Measurements from ENCODE around the gene MUC6. TPM values are rescaled to one million over a fixed set of nuclear protein-coding genes. Genes with fewer than 3 reads are reported as not detected.

Gene MUC6
- total and polyA plus RNA-seq, 10 of the 15 experiments (the other 5 are each of a cell fraction or from before 2014, with no cell fraction given) = 0.03 TPM; not detected in 8

GRCh38 chr11:1029051-1029450 lies 7.5 kb downstream of the MUC6 start:
- POLR2A ChIA-PET = no interaction called here
- no peaks in the 10 kb centered on the region for H4K20me1 ChIP-seq (ENCODE audit: control insufficient read depth, insufficient read depth)
- SMC1A ChIA-PET (ENCODE audit: uncharacterized antibody, unreplicated experiment) = no interaction called here
- H3K27me3 ChIP-seq (replicated peaks in 1 of 2; ENCODE audit: control insufficient read depth in 2 of 2, insufficient read depth in 2 of 2, low read length in 1 of 2) = no peaks in the 10 kb centered on the region
- H3K79me2 ChIP-seq (ENCODE audit: control insufficient read depth, insufficient read depth, low read length) = no peaks in the 10 kb centered on the region
- RAD21 ChIA-PET (ENCODE audit: unreplicated experiment) = no interaction called here
- no peak overlapping the region for H3K9ac ChIP-seq (ENCODE audit: control insufficient read depth, insufficient read depth, low read length)
- DNase-seq (ENCODE audit: low read depth, low spot score) = no peak
- no peak for FAIRE-seq
- BruUV-seq (replicated peaks) = no TSS peak
- ATAC-seq = no peak
- no peak overlapping the region for H3K27ac ChIP-seq (ENCODE audit: control insufficient read depth, insufficient read depth)
- H3K9me3 ChIP-seq (replicated peaks; ENCODE audit: control insufficient read depth, insufficient read depth, low read length) = no peaks in the 10 kb centered on the region
- H3K36me3 ChIP-seq (ENCODE audit: control insufficient read depth in 2 of 2, insufficient read depth in 2 of 2, low read length in 1 of 2) = no peaks in the 10 kb centered on the region
- H3K4me3 ChIP-seq = no peak overlapping the region
- no peak overlapping the region for H2AFZ ChIP-seq (ENCODE audit: control insufficient read depth, low read depth, low read length)
- CTCF ChIA-PET = no interaction called here
- 56% methylated on average over 25 of the region's 25 CpGs for WGBS (ENCODE audit: insufficient coverage, insufficient replicate concordance, low lambda C conversion rate, missing lambda C conversion rate)
- no peak overlapping the region for H3K4me2 ChIP-seq (ENCODE audit: control insufficient read depth, insufficient read depth)
- intact Hi-C loops (cut with micrococcal nuclease; ENCODE audit: unreplicated experiment) = no loop called here
- no peaks in the 10 kb centered on the region for H3K4me1 ChIP-seq (ENCODE audit: control insufficient read depth, insufficient read depth, low read length)
- in situ Hi-C loops (cut with MboI) = no loop called here
- TF ChIP-seq TCF3 (IDR thresholded peaks at IDR 0.05; ENCODE audit: borderline replicate concordance, insufficient read depth, low read depth, low read length) (no peak), DPF2 (IDR thresholded peaks at IDR 0.05) (no peak), EGR1 (IDR thresholded peaks at IDR 0.05; ENCODE audit: borderline replicate concordance in 1 of 2, low read depth in 2 of 2, low read length in 2 of 2) (no peak), ZBTB4 (CRISPR knock-in tag; IDR thresholded peaks at IDR 0.05) (no peak), CHD4 (IDR thresholded peaks at IDR 0.05) (no peak), ZNF207 (IDR thresholded peaks at IDR 0.05; ENCODE audit: borderline replicate concordance) (no peak), ZNF24 (IDR thresholded peaks at IDR 0.05) (no peak), EP300 (IDR thresholded peaks at IDR 0.05; ENCODE audit: borderline replicate concordance in 1 of 2, control insufficient read depth in 1 of 2, low read depth in 2 of 2, low read length in 2 of 2) (no peak)
- TF ChIP-seq, protein P1, sequence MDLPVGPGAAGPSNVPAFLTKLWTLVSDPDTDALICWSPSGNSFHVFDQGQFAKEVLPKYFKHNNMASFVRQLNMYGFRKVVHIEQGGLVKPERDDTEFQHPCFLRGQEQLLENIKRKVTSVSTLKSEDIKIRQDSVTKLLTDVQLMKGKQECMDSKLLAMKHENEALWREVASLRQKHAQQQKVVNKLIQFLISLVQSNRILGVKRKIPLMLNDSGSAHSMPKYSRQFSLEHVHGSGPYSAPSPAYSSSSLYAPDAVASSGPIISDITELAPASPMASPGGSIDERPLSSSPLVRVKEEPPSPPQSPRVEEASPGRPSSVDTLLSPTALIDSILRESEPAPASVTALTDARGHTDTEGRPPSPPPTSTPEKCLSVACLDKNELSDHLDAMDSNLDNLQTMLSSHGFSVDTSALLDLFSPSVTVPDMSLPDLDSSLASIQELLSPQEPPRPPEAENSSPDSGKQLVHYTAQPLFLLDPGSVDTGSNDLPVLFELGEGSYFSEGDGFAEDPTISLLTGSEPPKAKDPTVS (IDR thresholded peaks at IDR 0.05; ENCODE audit: low read depth, low read length) = no peak
- TF ChIP-seq, protein P2, sequence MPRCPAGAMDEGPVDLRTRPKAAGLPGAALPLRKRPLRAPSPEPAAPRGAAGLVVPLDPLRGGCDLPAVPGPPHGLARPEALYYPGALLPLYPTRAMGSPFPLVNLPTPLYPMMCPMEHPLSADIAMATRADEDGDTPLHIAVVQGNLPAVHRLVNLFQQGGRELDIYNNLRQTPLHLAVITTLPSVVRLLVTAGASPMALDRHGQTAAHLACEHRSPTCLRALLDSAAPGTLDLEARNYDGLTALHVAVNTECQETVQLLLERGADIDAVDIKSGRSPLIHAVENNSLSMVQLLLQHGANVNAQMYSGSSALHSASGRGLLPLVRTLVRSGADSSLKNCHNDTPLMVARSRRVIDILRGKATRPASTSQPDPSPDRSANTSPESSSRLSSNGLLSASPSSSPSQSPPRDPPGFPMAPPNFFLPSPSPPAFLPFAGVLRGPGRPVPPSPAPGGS (IDR thresholded peaks at IDR 0.05; ENCODE audit: borderline replicate concordance, insufficient read depth, low read depth, low read length, poor library complexity, severe bottlenecking) = no peak
- TF ChIP-seq, protein P3, sequence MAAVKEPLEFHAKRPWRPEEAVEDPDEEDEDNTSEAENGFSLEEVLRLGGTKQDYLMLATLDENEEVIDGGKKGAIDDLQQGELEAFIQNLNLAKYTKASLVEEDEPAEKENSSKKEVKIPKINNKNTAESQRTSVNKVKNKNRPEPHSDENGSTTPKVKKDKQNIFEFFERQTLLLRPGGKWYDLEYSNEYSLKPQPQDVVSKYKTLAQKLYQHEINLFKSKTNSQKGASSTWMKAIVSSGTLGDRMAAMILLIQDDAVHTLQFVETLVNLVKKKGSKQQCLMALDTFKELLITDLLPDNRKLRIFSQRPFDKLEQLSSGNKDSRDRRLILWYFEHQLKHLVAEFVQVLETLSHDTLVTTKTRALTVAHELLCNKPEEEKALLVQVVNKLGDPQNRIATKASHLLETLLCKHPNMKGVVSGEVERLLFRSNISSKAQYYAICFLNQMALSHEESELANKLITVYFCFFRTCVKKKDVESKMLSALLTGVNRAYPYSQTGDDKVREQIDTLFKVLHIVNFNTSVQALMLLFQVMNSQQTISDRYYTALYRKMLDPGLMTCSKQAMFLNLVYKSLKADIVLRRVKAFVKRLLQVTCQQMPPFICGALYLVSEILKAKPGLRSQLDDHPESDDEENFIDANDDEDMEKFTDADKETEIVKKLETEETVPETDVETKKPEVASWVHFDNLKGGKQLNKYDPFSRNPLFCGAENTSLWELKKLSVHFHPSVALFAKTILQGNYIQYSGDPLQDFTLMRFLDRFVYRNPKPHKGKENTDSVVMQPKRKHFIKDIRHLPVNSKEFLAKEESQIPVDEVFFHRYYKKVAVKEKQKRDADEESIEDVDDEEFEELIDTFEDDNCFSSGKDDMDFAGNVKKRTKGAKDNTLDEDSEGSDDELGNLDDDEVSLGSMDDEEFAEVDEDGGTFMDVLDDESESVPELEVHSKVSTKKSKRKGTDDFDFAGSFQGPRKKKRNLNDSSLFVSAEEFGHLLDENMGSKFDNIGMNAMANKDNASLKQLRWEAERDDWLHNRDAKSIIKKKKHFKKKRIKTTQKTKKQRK (IDR thresholded peaks at IDR 0.05; ENCODE audit: low read depth, low read length) = no peak
- TF ChIP-seq, protein P4, sequence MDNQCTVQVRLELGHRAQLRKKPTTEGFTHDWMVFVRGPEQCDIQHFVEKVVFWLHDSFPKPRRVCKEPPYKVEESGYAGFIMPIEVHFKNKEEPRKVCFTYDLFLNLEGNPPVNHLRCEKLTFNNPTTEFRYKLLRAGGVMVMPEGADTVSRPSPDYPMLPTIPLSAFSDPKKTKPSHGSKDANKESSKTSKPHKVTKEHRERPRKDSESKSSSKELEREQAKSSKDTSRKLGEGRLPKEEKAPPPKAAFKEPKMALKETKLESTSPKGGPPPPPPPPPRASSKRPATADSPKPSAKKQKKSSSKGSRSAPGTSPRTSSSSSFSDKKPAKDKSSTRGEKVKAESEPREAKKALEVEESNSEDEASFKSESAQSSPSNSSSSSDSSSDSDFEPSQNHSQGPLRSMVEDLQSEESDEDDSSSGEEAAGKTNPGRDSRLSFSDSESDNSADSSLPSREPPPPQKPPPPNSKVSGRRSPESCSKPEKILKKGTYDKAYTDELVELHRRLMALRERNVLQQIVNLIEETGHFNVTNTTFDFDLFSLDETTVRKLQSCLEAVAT (IDR thresholded peaks at IDR 0.05) = no peak
